SU-DHL-6 (cell line): ENCODE data around the gene SLC23A2.

Source experiments
- H2AFZ ChIP-seq: fragments of 200-600 bp; sonication (generic); 2 replicates; pipeline ENCODE4 v1.6.1; 2014; ENCODE audit warnings: low read depth, mild to moderate bottlenecking, moderate library complexity, mixed read lengths, antibody characterized with exemption, low read length; ENCODE audit not compliant: severe bottlenecking
- H3F3A ChIP-seq: fragments of 200-600 bp; shearing (Covaris generic); 2 replicates; pipeline ENCODE4 v1.6.0; 2016; ENCODE audit warnings: antibody characterized with exemption, mild to moderate bottlenecking; ENCODE audit not compliant: insufficient read depth
- H3K27ac ChIP-seq: fragments of 200-600 bp; sonication (generic); 2 replicates; pipeline ENCODE4 v1.5.1; 2016; ENCODE audit warnings: low read depth, mild to moderate bottlenecking, low read length, moderate library complexity, mixed read lengths
- H3K27me3 ChIP-seq: fragments of 200-600 bp; sonication (generic), shearing (Covaris generic); 2 replicates; pipeline ENCODE4 v1.6.0; 2014; ENCODE audit warnings: mild to moderate bottlenecking, low read length
- H3K36me3 ChIP-seq: fragments of 200-600 bp; sonication (generic); 2 replicates; pipeline ENCODE4 v1.6.1; 2014; ENCODE audit warnings: mild to moderate bottlenecking, low read length, mixed read lengths
- H3K4me2 ChIP-seq: fragments of 300-600, 200-600 bp; shearing (Covaris generic), sonication (generic); 2 replicates; pipeline ENCODE4 v1.6.0; 2014; ENCODE audit warnings: low read length, low read depth, mild to moderate bottlenecking; ENCODE audit not compliant: poor library complexity, severe bottlenecking
- H3K4me3 ChIP-seq: fragments of 200-600 bp; sonication (generic); 2 replicates; pipeline ENCODE4 v1.5.1; 2014; ENCODE audit warnings: antibody characterized with exemption, low read length, mild to moderate bottlenecking, mixed read lengths; ENCODE audit not compliant: insufficient read depth, poor library complexity, severe bottlenecking
- H3K79me2 ChIP-seq: fragments of 200-600 bp; sonication (generic); 2 replicates; pipeline ENCODE4 v1.6.1; 2014; ENCODE audit warnings: mild to moderate bottlenecking, low read length, moderate library complexity; ENCODE audit not compliant: insufficient read depth
- H3K9ac ChIP-seq: fragments of 200-600 bp; sonication (generic); 2 replicates; pipeline ENCODE4 v1.7.0; 2014; ENCODE audit warnings: mild to moderate bottlenecking, low read length
- H3K9me2 ChIP-seq: fragments of 200-600 bp; sonication (generic); replicated peaks from 2 replicates; pipeline ENCODE4 v1.6.1; 2014; ENCODE audit warnings: low read length; ENCODE audit not compliant: insufficient read depth
- H3K9me3 ChIP-seq: fragments of 200-600 bp; sonication (generic); 2 replicates; pipeline ENCODE4 v1.6.1; 2014; ENCODE audit warnings: low read length, mixed read lengths; ENCODE audit not compliant: insufficient read depth
- H4K20me1 ChIP-seq: fragments of 200-600 bp; sonication (generic); 2 replicates; pipeline ENCODE4 v1.6.1; 2014; ENCODE audit warnings: low read depth, mild to moderate bottlenecking, antibody characterized with exemption, low read length, moderate library complexity, mixed read lengths
- EZH2phosphoT487 ChIP-seq: fragments of 200-600 bp; sonication (generic), shearing (Covaris generic); conservative IDR thresholded peaks from 2 replicates; pipeline ENCODE4 v1.6.1; 2018; ENCODE audit warnings: mild to moderate bottlenecking, antibody characterized with exemption, low read length, moderate library complexity, mixed read lengths
- TF ChIP-seq, protein P1 (sequence below): fragments of 200-600 bp; sonication (generic); IDR thresholded peaks from one replicate; pipeline ENCODE4 v1.5.1; 2017; ENCODE audit warnings: antibody characterized with exemption, mild to moderate bottlenecking, low read length, moderate library complexity; ENCODE audit not compliant: insufficient read depth, poor library complexity, severe bottlenecking

The SLC23A2 gene

DNA sequence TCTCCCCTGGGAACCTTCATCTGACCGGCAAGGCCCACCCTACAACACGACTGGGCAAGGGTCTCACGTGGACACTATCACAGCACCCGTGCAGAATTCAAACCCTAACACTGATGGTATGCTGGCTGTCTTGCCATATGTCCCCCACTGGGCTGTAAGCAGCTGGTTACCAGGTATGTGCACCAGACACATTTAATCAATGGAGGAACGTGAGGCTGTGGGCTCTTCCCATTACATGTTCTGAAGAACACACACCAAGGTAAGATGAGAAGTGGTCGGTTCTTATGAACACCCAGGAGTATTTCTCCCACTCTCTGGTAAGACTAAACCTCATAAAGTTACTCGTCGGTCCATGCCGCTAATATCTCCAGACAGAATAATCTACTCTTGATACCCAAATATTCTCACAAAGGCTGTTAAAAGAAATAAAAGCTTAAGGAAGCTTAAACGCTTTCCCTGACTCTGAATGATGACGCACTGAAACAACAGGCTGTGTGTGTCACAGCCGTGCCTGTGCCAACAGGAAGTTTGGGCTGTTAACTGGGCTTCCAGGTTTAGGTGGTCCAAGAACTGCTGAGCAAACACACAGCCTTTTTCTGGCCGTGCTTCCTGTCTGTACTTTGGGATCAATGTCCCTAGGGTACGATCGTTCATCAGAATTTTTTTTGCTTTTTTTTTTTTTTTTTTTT, 75.3 kb downstream of the SLC23A2 start:
- TF ChIP-seq EZH2phosphoT487: no peak
- TF ChIP-seq, protein P1, sequence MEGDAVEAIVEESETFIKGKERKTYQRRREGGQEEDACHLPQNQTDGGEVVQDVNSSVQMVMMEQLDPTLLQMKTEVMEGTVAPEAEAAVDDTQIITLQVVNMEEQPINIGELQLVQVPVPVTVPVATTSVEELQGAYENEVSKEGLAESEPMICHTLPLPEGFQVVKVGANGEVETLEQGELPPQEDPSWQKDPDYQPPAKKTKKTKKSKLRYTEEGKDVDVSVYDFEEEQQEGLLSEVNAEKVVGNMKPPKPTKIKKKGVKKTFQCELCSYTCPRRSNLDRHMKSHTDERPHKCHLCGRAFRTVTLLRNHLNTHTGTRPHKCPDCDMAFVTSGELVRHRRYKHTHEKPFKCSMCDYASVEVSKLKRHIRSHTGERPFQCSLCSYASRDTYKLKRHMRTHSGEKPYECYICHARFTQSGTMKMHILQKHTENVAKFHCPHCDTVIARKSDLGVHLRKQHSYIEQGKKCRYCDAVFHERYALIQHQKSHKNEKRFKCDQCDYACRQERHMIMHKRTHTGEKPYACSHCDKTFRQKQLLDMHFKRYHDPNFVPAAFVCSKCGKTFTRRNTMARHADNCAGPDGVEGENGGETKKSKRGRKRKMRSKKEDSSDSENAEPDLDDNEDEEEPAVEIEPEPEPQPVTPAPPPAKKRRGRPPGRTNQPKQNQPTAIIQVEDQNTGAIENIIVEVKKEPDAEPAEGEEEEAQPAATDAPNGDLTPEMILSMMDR: no peak
- Histone ChIP-seq H4K20me1 (no peaks in the 10 kb centered on the region), H3K79me2 (peaks cover 4% of the 10 kb centered on the region; the same call in 1 of the 2 replicates), H3K4me2 (no peak overlapping the region), H3K9me2 (no peaks in the 10 kb centered on the region), H3F3A (no peaks in the 10 kb centered on the region), H3K9ac (no peak overlapping the region), H3K27ac (no peak overlapping the region), H3K9me3 (no peaks in the 10 kb centered on the region), H2AFZ (no peak overlapping the region), H3K27me3 (no peaks in the 10 kb centered on the region), H3K36me3 (no peaks in the 10 kb centered on the region), H3K4me3 (no peak overlapping the region)

DNA sequence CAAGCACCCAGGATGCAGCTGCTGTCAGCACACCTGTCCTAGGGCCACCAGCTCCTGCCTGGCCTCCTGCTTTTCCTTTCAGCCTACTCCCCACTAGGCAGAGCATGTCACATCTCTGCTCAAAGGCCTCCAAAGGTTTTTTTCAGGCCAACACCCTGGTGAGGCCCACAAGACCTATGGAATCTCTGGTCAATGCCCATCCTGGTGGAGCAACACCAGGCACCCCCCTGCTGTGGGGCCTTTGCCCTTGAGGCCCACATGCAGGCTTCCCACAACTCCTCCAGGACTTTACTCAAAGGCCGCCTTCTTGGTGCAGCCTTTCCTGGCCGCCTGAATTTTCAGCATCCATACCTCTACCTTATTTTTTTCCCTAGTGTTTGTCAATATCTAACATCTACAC, 76.9 kb downstream of the SLC23A2 start:
- Histone ChIP-seq H3K4me2 (no peak overlapping the region), H3F3A (no peaks in the 10 kb centered on the region; the same call in 1 of the 2 replicates), H3K27ac (no peak overlapping the region), H4K20me1 (no peaks in the 10 kb centered on the region), H3K27me3 (no peaks in the 10 kb centered on the region), H3K4me3 (no peak overlapping the region), H3K36me3 (no peaks in the 10 kb centered on the region), H3K9me3 (no peaks in the 10 kb centered on the region), H3K9me2 (no peaks in the 10 kb centered on the region), H3K9ac (no peak overlapping the region), H3K79me2 (peaks cover 4% of the 10 kb centered on the region; the same call in 1 of the 2 replicates), H2AFZ (no peak overlapping the region)
- no peak for TF ChIP-seq EZH2phosphoT487
- TF ChIP-seq, protein P1: no peak

DNA sequence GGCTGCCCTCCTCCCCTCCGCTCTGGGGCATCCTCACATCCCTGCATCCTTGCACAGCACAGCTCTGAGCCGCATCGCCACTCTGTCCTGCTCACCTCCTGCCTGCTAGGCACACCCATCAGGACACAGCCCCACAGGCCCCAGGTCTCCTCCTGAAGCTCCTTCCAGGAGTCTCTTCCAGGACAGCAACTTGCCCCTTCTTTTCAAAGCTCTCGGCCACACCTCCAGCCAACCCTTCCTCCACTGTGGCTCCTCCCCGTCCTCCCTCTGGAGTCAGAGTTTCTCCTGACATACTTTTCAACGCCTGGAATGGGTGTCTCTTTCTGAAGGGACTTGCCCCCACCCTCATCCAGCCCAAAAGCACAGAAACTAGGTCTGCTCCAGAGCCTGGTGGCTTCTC, 77.3 kb downstream of the SLC23A2 start:
- no peak overlapping the region for H3K9ac ChIP-seq
- peaks cover 4% of the 10 kb centered on the region; the same call in 1 of the 2 replicates for H3K79me2 ChIP-seq
- H3K27me3 ChIP-seq: no peaks in the 10 kb centered on the region
- no peak for TF ChIP-seq EZH2phosphoT487
- TF ChIP-seq, protein P1: no peak
- H3K36me3 ChIP-seq: no peaks in the 10 kb centered on the region
- no peaks in the 10 kb centered on the region for H3K9me2 ChIP-seq
- H3K27ac ChIP-seq: no peak overlapping the region
- no peaks in the 10 kb centered on the region for H3K9me3 ChIP-seq
- no peaks in the 10 kb centered on the region for H4K20me1 ChIP-seq
- H3K4me2 ChIP-seq: no peak overlapping the region
- no peak overlapping the region for H2AFZ ChIP-seq
- no peaks in the 10 kb centered on the region; the same call in 1 of the 2 replicates for H3F3A ChIP-seq
- H3K4me3 ChIP-seq: no peak overlapping the region
